Ammon's horn (tissue), 1 donor: ENCODE measurements around the gene BTD.

Source experiments
- DNase-seq: peaks from one replicate; pipeline ENCODE4 v3.0.0-alpha.2; 2016; ENCODE audit warnings: low spot score

BTD gene

GRCh38 chr3:15665510-15666150 lies 64.1 kb downstream of the BTD start:
- no peak for DNase-seq

GRCh38 chr3:15666277-15666676 lies 64.7 kb downstream of the BTD start:
- no peak for DNase-seq

- DNase-seq: no peak
These were observed 65.9 kb downstream of the BTD start for GRCh38 chr3:15667484-15667883.

- DNase-seq: no peak
These were observed 72.0 kb downstream of the BTD start for GRCh38 chr3:15673536-15673935.

- DNase-seq: no peak
These were observed 74.7 kb downstream of the BTD start for GRCh38 chr3:15676259-15676658.

GRCh38 chr3:15679306-15679705 lies 77.8 kb downstream of the BTD start:
- no peak for DNase-seq

GRCh38 chr3:15681668-15682067 lies 80.1 kb downstream of the BTD start:
- DNase-seq: no peak

- DNase-seq: no peak
These were observed 81.1 kb downstream of the BTD start for GRCh38 chr3:15682561-15683185.

GRCh38 chr3:15683253-15683652 lies 81.7 kb downstream of the BTD start:
- DNase-seq: no peak

- DNase-seq: peak; percentile 52
These were observed 84.4 kb downstream of the BTD start for GRCh38 chr3:15685927-15686326.

GRCh38 chr3:15690230-15690629 lies 88.7 kb downstream of the BTD start:
- no peak for DNase-seq

- DNase-seq: no peak
These were observed 89.2 kb downstream of the BTD start for GRCh38 chr3:15690748-15691147.

- DNase-seq: no peak
These were observed 91.8 kb downstream of the BTD start for GRCh38 chr3:15693355-15693754.

- no peak for DNase-seq
These were observed 93.1 kb downstream of the BTD start for GRCh38 chr3:15694628-15695027.
